Measurements from ENCODE around the gene CEMP1. TPM values are rescaled to one million over a fixed set of nuclear protein-coding genes. Genes with fewer than 3 reads are reported as not detected.
A peak's percentile ranks its signal among the peaks of the same experiment; 100 is the strongest.

Gene CEMP1
- total RNA-seq, 2 donors from 2014 or later, result 1.3 to 8.1 TPM

GRCh38 chr16:2482249-2482648 is 49.0 kb downstream of the CEMP1 start:
- H3K27me3 ChIP-seq (replicated peaks; ENCODE audit: insufficient read depth), result no peaks in the 10 kb centered on the region
- H3K36me3 ChIP-seq, result no peaks in the 10 kb centered on the region
- no peak for DNase-seq (ENCODE audit: low spot score)
- peak overlapping the region; percentile 65 to 69 for H3K27ac ChIP-seq
- intact Hi-C loops (cut with DNase I), result no loop called here
- H3K9me3 ChIP-seq, result no peaks in the 10 kb centered on the region
- H3K4me3 ChIP-seq, result no peak overlapping the region
- 74% methylated on average over 13 of the region's 13 CpGs for WGBS
- peaks cover 2% of the 10 kb centered on the region for H3K4me1 ChIP-seq (replicated peaks)
- TF ChIP-seq CTCF (IDR thresholded peaks at IDR 0.05) (no peak), POLR2AphosphoS5 (IDR thresholded peaks at IDR 0.05) (no peak), POLR2A (IDR thresholded peaks at IDR 0.05) (no peak)

DNA sequence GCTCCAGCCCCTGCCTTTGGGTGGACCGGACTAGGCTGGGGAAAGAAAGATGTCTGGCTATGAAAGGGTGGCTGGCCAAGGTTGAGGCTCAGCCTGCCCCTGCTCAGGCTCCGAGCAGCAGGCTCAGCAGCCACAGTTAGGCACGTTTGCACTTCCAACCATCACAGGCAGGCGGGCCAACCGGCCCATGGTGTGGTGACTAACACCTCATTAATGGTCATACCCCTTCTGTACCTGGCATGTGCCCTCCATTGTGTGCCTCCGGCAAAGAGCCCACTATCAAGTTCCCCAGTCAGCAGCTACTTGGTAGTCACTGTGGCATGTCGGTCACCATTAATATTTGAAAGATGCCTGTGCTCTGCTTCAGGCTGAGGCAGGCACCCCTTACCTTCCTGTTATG is 49.5 kb downstream of the CEMP1 start:
- H3K4me3 ChIP-seq, result no peak overlapping the region
- H3K9me3 ChIP-seq, result no peaks in the 10 kb centered on the region
- no peak overlapping the region for H3K27ac ChIP-seq
- H3K4me1 ChIP-seq (replicated peaks), result no peaks in the 10 kb centered on the region
- no peak for DNase-seq (ENCODE audit: low spot score)
- intact Hi-C loops (cut with DNase I), result no loop called here
- no peaks in the 10 kb centered on the region for H3K27me3 ChIP-seq (replicated peaks; ENCODE audit: insufficient read depth)
- TF ChIP-seq POLR2A (IDR thresholded peaks at IDR 0.05), result no peak
- no peak for TF ChIP-seq CTCF (IDR thresholded peaks at IDR 0.05)
- TF ChIP-seq POLR2AphosphoS5 (IDR thresholded peaks at IDR 0.05), result no peak
- 76% methylated on average over 7 of the region's 7 CpGs for WGBS
- no peaks in the 10 kb centered on the region for H3K36me3 ChIP-seq

DNA sequence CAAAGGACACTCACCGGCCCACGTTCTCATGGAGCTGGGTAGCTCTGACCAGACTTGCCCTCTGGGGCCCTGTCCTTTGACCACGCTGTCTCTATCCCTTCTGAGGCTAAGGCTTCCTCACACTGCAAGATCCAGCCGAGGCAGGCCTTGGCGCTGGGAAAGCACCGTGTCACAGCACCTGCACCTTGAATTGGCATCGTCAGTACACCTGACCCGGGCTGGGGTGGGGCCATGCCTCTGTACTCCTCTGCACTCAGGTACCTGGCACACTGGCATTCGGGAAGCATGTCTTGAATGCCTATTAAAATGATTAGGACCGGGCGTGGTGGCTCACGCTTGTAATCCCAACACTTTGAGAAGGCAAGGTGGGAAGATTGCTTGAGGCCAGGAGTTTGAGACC is 50.3 kb downstream of the CEMP1 start:
- intact Hi-C loops (cut with DNase I), result no loop called here
- Histone ChIP-seq H3K4me3 (no peak overlapping the region), H3K27me3 (replicated peaks; ENCODE audit: insufficient read depth) (no peaks in the 10 kb centered on the region), H3K27ac (no peak overlapping the region), H3K4me1 (replicated peaks) (no peaks in the 10 kb centered on the region), H3K36me3 (no peaks in the 10 kb centered on the region), H3K9me3 (no peaks in the 10 kb centered on the region)
- TF ChIP-seq POLR2A (IDR thresholded peaks at IDR 0.05), result no peak
- no peak for TF ChIP-seq CTCF (IDR thresholded peaks at IDR 0.05)
- no peak for TF ChIP-seq POLR2AphosphoS5 (IDR thresholded peaks at IDR 0.05)
- no peak for DNase-seq (ENCODE audit: low spot score)
- 51% methylated on average over 12 of the region's 12 CpGs for WGBS

MicroRNAs within 50 kb of the gene (microRNA counts, 767-probe panel; counts per million panel counts)
- microRNA hsa-miR-3178, result 0 to 431 counts per million in 2 donors

Small RNA genes within 50 kb of the gene (microRNA-seq; reads per million reads assigned to microRNA genes)
- not detected for gene MIR3178

Small RNA genes within 50 kb of the gene (small RNA-seq; reads per million reads assigned to genes)
- 0 reads per million in 2 donors for gene AC093525.1
- gene MIR3178, result 0 to 0.19 reads per million in 2 donors

Other genes starting within 250 kb of the CEMP1 start
- 10 to 100 TPM in 1 of 2 donors, 1 to 10 TPM in 1; 8.2 to 24.7 TPM for gene ABCA3, start 190.7 kb downstream of the CEMP1 start, total RNA-seq
- 1 to 10 TPM; 7.3 to 8.0 TPM for gene CCNF, start 102.0 kb downstream of the CEMP1 start, total RNA-seq
- 10 to 100 TPM in 1 of 2 donors, 1 to 10 TPM in 1; 3.0 to 12.1 TPM for gene TEDC2, start 71.3 kb downstream of the CEMP1 start, total RNA-seq
- 1 to 10 TPM in 1 of 2 donors, not detected in 1; 1.4 TPM for gene NTN3, start 60.1 kb downstream of the CEMP1 start, total RNA-seq
- gene TBC1D24, start 56.3 kb downstream of the CEMP1 start, total RNA-seq, result 10 to 100 TPM; 22.4 to 26.2 TPM
- 100 to 1,000 TPM; 114 to 164 TPM for gene ATP6V0C, start 17.5 kb downstream of the CEMP1 start, total RNA-seq
- gene AMDHD2, start 11.0 kb downstream of the CEMP1 start, total RNA-seq, result 10 to 100 TPM; 41.4 to 78.1 TPM
- 10 to 100 TPM; 33.1 to 73.2 TPM for gene PDPK1, start 6.6 kb upstream of the CEMP1 start, total RNA-seq
- gene KCTD5, start 151.1 kb upstream of the CEMP1 start, total RNA-seq, result 10 to 100 TPM; 24.1 to 55.0 TPM
- gene PRSS27, start 188.8 kb upstream of the CEMP1 start, total RNA-seq, result 1 to 10 TPM; 1.9 to 6.9 TPM
- gene SRRM2, start 221.2 kb upstream of the CEMP1 start, total RNA-seq, result 100 to 1,000 TPM; 287 to 714 TPM
- gene ELOB, start 245.9 kb upstream of the CEMP1 start, total RNA-seq, result 100 to 1,000 TPM; 318 to 496 TPM

Measured in prostate gland (tissue), 2 donors.